ENCODE measurements around the gene AP5Z1. TPM values are rescaled to one million over a fixed set of nuclear protein-coding genes. Genes with fewer than 3 reads are reported as not detected.

Gene AP5Z1
- total RNA-seq, 4 donors from 2014 or later, result 51.0 to 93.0 (median 69.9) TPM

DNA sequence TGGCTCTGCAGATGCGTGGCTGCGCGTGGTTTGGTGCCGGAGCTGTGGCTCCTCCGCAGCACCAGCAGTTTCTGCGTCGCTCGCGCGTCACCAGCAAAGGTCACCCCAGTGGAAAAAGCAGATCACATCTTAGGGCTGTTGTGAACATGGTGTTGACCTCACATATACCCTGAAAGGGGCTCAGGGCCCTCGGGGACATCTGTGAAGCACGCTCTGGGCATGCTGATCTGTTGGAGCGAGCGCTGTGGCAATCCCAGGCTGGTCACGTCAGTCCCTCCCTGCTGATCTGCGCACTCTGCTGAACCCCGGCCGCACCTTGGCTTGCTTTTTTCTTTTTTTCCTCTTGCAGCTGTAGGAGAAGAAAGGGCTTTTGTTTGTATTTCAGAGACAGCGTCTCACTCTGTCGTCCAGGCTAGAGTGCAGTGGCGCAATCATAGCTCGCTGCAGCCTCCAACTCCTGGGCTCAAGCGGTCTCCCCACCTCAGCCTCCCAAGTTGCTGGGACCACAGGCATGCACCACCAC, 33.3 kb upstream of the AP5Z1 start:
- H3K4me3 ChIP-seq, result no peak overlapping the region
- H3K27me3 ChIP-seq, result no peaks in the 10 kb centered on the region
- peaks cover 0 to 27% (median 0%) of the 10 kb centered on the region in 3 donors for H3K36me3 ChIP-seq
- peak in 1 of 2 donors; percentile 27 for TF ChIP-seq POLR2A (IDR thresholded peaks at IDR 0.05)
- TF ChIP-seq, protein P1, sequence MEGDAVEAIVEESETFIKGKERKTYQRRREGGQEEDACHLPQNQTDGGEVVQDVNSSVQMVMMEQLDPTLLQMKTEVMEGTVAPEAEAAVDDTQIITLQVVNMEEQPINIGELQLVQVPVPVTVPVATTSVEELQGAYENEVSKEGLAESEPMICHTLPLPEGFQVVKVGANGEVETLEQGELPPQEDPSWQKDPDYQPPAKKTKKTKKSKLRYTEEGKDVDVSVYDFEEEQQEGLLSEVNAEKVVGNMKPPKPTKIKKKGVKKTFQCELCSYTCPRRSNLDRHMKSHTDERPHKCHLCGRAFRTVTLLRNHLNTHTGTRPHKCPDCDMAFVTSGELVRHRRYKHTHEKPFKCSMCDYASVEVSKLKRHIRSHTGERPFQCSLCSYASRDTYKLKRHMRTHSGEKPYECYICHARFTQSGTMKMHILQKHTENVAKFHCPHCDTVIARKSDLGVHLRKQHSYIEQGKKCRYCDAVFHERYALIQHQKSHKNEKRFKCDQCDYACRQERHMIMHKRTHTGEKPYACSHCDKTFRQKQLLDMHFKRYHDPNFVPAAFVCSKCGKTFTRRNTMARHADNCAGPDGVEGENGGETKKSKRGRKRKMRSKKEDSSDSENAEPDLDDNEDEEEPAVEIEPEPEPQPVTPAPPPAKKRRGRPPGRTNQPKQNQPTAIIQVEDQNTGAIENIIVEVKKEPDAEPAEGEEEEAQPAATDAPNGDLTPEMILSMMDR (IDR thresholded peaks at IDR 0.05), result no peak
- H3K27ac ChIP-seq, result peak overlapping the region in 2 of 4 donors; percentile 38 to 93
- H3K9me3 ChIP-seq, result no peaks in the 10 kb centered on the region
- H3K4me1 ChIP-seq, result peaks cover 0 to 49% (median 7%) of the 10 kb centered on the region in 4 donors
- DNase-seq, result peak in 2 of 3 donors; percentile 59 to 67

DNA sequence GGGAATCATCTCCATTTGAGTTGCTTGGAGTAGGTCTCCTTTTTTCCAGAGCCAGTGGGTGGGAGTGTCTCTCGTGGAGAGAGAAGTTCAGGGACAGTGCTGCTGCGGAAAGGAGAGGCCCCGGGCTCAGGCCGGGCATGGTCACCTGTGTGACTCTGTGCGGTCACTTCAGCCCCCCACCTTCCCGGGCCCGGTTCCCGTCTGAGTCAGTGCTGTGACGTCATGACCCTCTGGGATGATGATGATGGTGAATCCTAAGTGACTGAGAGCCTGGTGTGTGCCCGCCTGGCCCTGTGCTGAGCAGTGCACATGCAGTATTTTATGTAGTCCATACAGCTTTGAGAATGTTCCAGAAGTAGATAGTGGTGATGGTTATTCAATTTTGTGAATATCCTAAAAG, 32.6 kb upstream of the AP5Z1 start:
- no peaks in the 10 kb centered on the region for H3K9me3 ChIP-seq
- no peak overlapping the region for H3K4me3 ChIP-seq
- no peak for DNase-seq
- H3K36me3 ChIP-seq, result peaks cover 0 to 27% (median 0%) of the 10 kb centered on the region in 3 donors
- H3K27me3 ChIP-seq, result no peaks in the 10 kb centered on the region
- TF ChIP-seq, protein P1 (IDR thresholded peaks at IDR 0.05), result no peak
- peaks cover 0 to 56% (median 7%) of the 10 kb centered on the region in 4 donors for H3K4me1 ChIP-seq
- peak overlapping the region in 2 of 4 donors; percentile 93 to 94 for H3K27ac ChIP-seq

- Histone ChIP-seq H3K36me3 (peaks cover 0 to 27% (median 0%) of the 10 kb centered on the region in 3 donors), H3K4me3 (peak overlapping the region; percentile 23 to 42 (median 38)), H3K27me3 (no peaks in the 10 kb centered on the region), H3K4me1 (peaks cover 0 to 43% (median 7%) of the 10 kb centered on the region in 4 donors), H3K9me3 (no peaks in the 10 kb centered on the region), H3K27ac (peak overlapping the region; percentile 77 to 94 (median 88))
- DNase-seq, result peak; percentile 87 to 96 (median 95)
- TF ChIP-seq POLR2A (IDR thresholded peaks at IDR 0.05), result peak in 1 of 2 donors; percentile 27
- TF ChIP-seq, protein P1 (IDR thresholded peaks at IDR 0.05), result no peak
Observed at GRCh38 chr7:4744391-4745264, 30.8 kb upstream of the AP5Z1 start.

DNA sequence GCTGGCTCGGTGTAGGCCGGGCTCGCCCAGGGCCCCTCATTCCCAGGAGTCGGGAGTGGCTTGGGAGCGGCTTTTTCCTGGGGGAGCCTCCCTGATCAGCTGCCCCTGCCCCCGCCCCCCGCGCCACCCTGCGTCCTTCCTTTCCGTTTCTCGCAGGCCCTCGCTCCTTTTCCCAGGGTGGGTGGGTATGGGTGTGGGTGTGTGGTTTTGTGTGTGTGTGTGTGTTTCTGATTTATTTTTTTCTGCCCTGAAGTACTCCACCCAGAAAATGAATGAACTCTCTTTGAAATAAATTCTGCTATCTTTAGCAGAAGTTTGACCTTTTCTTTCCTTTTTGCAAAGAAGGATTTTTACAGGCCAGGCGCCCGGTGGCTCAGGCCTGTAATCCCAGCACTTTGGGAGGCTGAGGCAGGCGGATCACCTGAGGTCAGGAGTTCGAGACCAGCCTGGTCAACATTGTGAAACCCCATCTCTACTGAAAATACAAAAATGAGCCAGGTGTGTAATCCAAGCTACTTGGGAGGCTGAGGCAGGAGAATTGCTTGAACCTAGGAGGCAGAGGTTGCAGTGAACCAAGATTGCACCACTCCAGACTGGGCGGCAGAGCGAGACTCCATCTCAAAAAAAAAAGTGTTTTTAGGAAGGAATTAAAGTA, 30.0 kb upstream of the AP5Z1 start:
- H3K27me3 ChIP-seq, result no peaks in the 10 kb centered on the region
- peak overlapping the region; percentile 77 to 94 (median 88) for H3K27ac ChIP-seq
- H3K4me1 ChIP-seq, result peaks cover 0 to 39% (median 7%) of the 10 kb centered on the region in 4 donors
- peak in 1 of 2 donors; percentile 5 for TF ChIP-seq POLR2A (IDR thresholded peaks at IDR 0.05)
- TF ChIP-seq, protein P1 (IDR thresholded peaks at IDR 0.05), result no peak
- H3K4me3 ChIP-seq, result peak overlapping the region; percentile 23 to 42 (median 40)
- no peak for DNase-seq
- H3K9me3 ChIP-seq, result no peaks in the 10 kb centered on the region
- H3K36me3 ChIP-seq, result peaks cover 0 to 27% (median 0%) of the 10 kb centered on the region in 3 donors

Data from Peyer's patch (tissue), 4 donors.